Uterus (tissue), 2 donors: Measurements from ENCODE around the gene NKAIN2.

Experiments used
- CTCF ChIP-seq, 4 experiments: fragments of 200-600 bp in 2 of 4; fragments of 450-650 bp in 2 of 4; sonication (generic) in 2 of 4; IDR thresholded peaks; one replicate each; pipeline ENCODE4 v1.5.1; 2016 to 2019; ENCODE audit warnings: antibody characterized with exemption in 4 of 4, mild to moderate bottlenecking in 2 of 4, moderate library complexity in 1 of 4
- POLR2A ChIP-seq, 2 donors: fragments of 450-650 bp; IDR thresholded peaks; one replicate each; pipeline ENCODE4 v1.6.1; 2016; ENCODE audit warnings: antibody characterized with exemption in 2 of 2, mild to moderate bottlenecking in 1 of 2, moderate library complexity in 1 of 2

- no peak for TF ChIP-seq CTCF (IDR thresholded peaks at IDR 0.05)
- TF ChIP-seq POLR2A (IDR thresholded peaks at IDR 0.05) = no peak
Measured at GRCh38 chr6:124640432-124640831, 836.8 kb downstream of the NKAIN2 start.
